ENCODE measurements around the gene PHLDA1. TPM values are rescaled to one million over a fixed set of nuclear protein-coding genes. Genes with fewer than 3 reads are reported as not detected.
A peak's percentile ranks its signal among the peaks of the same experiment; 100 is the strongest.

The PHLDA1 gene
- total and polyA plus RNA-seq, 2 of the 4 experiments (the other 2 are of a cell fraction) = 27.8 to 32.4 TPM

- Histone ChIP-seq H3K9ac (ENCODE audit: low read depth, low read length) (no peak overlapping the region), H4K20me1 (ENCODE audit: insufficient read depth, low read length) (no peaks in the 10 kb centered on the region), H3K4me3 (ENCODE audit: insufficient read depth, low read depth, low read length) (no peak overlapping the region), H2BK15ac (ENCODE audit: low read depth, low read length) (peak overlapping the region; percentile 82; the same call in 2 of the 3 replicates), H3K9me1 (ENCODE audit: insufficient read depth, low read length) (peaks cover 20% of the 10 kb centered on the region), H3K79me1 (ENCODE audit: low read depth in 1 of 2, low read length in 2 of 2) (peaks cover 8 to 46% of the 10 kb centered on the region in 2 experiments; a peak in 2 of 4 replicates), H2BK5ac (ENCODE audit: low read depth, low read length, poor library complexity, severe bottlenecking) (peak overlapping the region; percentile 27), H3K18ac (ENCODE audit: low read depth, low read length) (peak overlapping the region; percentile 12; the same call in 1 of the 2 replicates), H3K56ac (ENCODE audit: extremely low read depth, insufficient read depth, low read length) (peak overlapping the region; percentile 5; the same call in 1 of the 2 replicates), H2AK5ac (ENCODE audit: low read depth, low read length) (0 out of 2 replicates have a peak overlapping the region, but pooled peaks have one; percentile 41), H3K4ac (ENCODE audit: low read depth, low read length) (peak overlapping the region; percentile 63; the same call in 1 of the 2 replicates), H4K5ac (ENCODE audit: low read depth, low read length) (no peak overlapping the region; the same call in 1 of the 2 replicates), H3K27ac (ENCODE audit: insufficient read depth, low read length) (no peak overlapping the region), H2BK20ac (ENCODE audit: low read depth, low read length) (peak overlapping the region; percentile 75), H3K14ac (replicated peaks; ENCODE audit: low read depth, low read length) (peak overlapping the region; percentile 64), H4K91ac (ENCODE audit: insufficient read depth, low read depth, low read length) (peak overlapping the region; percentile 11; the same call in 1 of the 2 replicates), H2AK9ac (replicated peaks; ENCODE audit: low read depth, low read length, poor library complexity) (no peak overlapping the region), H3K23ac (ENCODE audit: low read depth, low read length) (peak overlapping the region; percentile 29; the same call in 1 of the 2 replicates), H3K36me3 (ENCODE audit: control insufficient read depth, insufficient read depth, low read length) (no peaks in the 10 kb centered on the region), H2AFZ (replicated peaks; ENCODE audit: low read length, poor library complexity) (no peak overlapping the region), H3K4me2 (ENCODE audit: low read depth, low read length) (no peak overlapping the region), H3K4me1 (ENCODE audit: control insufficient read depth, insufficient read depth, low read length) (peaks cover 25% of the 10 kb centered on the region), H2BK120ac (ENCODE audit: low read depth, low read length) (peak overlapping the region; percentile 74), H3K27me3 (ENCODE audit: control insufficient read depth, insufficient read depth, low read length) (no peaks in the 10 kb centered on the region), H3K9me3 (ENCODE audit: control insufficient read depth, insufficient read depth, low read length) (no peaks in the 10 kb centered on the region), H4K8ac (ENCODE audit: low read depth in 2 of 2, low read length in 2 of 2) (peak overlapping the region; percentile 11 to 14; a peak in 3 of 4 replicates)
- no TSS peak for BruUV-seq (replicated peaks)
- ATAC-seq (ENCODE audit: low read depth) (no peak), DNase-seq (no peak)
- intact Hi-C loops (cut with micrococcal nuclease) = no loop called here
- WGBS, 2 experiments (ENCODE audit: extremely low coverage in 2 of 2, insufficient read length in 1 of 2) = no CpG with 5 or more reads among the region's 10 CpGs
- POLR2A ChIA-PET (ENCODE audit: unreplicated experiment) = interaction anchor here (0.6 kb wide), 1 partner anchor 43 kb away, joined by 3 read pairs; no protein-coding TSS in a partner anchor
- in situ Hi-C loops (cut with MboI; ENCODE audit: low sequenced_read_pairs) = no loop called here
- dilution Hi-C loops (cut with HindIII; ENCODE audit: low sequenced_read_pairs, unreplicated experiment) = no loop called here
- CTCF ChIA-PET = interaction anchor here (0.6 kb wide), 1 partner anchor 77 kb away, joined by 3 read pairs; no protein-coding TSS in a partner anchor
- TF ChIP-seq MAZ (IDR thresholded peaks at IDR 0.05; ENCODE audit: borderline replicate concordance, low read depth, low read length) (no peak), RAD21 (IDR thresholded peaks at IDR 0.05; ENCODE audit: low read length) (no peak), CHD1 (IDR thresholded peaks at IDR 0.05; ENCODE audit: low read depth, low read length) (no peak), RFX5 (IDR thresholded peaks at IDR 0.05; ENCODE audit: low read depth, low read length) (no peak), ELK1 (IDR thresholded peaks at IDR 0.05; ENCODE audit: borderline replicate concordance, low read depth, low read length) (no peak), MAFK (IDR thresholded peaks at IDR 0.05; ENCODE audit: low read depth, low read length) (no peak), FOS (IDR thresholded peaks at IDR 0.05; ENCODE audit: low read depth, low read length) (no peak), USF2 (IDR thresholded peaks at IDR 0.05; ENCODE audit: low read depth, low read length) (no peak), SMC3 (IDR thresholded peaks at IDR 0.05; ENCODE audit: low read depth, low read length) (no peak), BHLHE40 (IDR thresholded peaks at IDR 0.05; ENCODE audit: low read depth, low read length) (no peak), NFE2L2 (IDR thresholded peaks at IDR 0.05; ENCODE audit: low read depth, low read length) (no peak)
- TF ChIP-seq, protein P1, sequence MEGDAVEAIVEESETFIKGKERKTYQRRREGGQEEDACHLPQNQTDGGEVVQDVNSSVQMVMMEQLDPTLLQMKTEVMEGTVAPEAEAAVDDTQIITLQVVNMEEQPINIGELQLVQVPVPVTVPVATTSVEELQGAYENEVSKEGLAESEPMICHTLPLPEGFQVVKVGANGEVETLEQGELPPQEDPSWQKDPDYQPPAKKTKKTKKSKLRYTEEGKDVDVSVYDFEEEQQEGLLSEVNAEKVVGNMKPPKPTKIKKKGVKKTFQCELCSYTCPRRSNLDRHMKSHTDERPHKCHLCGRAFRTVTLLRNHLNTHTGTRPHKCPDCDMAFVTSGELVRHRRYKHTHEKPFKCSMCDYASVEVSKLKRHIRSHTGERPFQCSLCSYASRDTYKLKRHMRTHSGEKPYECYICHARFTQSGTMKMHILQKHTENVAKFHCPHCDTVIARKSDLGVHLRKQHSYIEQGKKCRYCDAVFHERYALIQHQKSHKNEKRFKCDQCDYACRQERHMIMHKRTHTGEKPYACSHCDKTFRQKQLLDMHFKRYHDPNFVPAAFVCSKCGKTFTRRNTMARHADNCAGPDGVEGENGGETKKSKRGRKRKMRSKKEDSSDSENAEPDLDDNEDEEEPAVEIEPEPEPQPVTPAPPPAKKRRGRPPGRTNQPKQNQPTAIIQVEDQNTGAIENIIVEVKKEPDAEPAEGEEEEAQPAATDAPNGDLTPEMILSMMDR (conservative IDR thresholded peaks at IDR 0.05; ENCODE audit: low read depth, low read length) = no peak
These were observed 50.1 kb downstream of the PHLDA1 start for GRCh38 chr12:75981247-75982168.
